Uterus (tissue), 2 donors: ENCODE data around the gene AFDN.

Experiments used
- CTCF ChIP-seq, 4 experiments: fragments of 200-600 bp in 2 of 4; fragments of 450-650 bp in 2 of 4; sonication (generic) in 2 of 4; IDR thresholded peaks; one replicate each; pipeline ENCODE4 v1.5.1; 2016 to 2019; ENCODE audit warnings: antibody characterized with exemption in 4 of 4, mild to moderate bottlenecking in 2 of 4, moderate library complexity in 1 of 4
- POLR2A ChIP-seq, 2 donors: fragments of 450-650 bp; IDR thresholded peaks; one replicate each; pipeline ENCODE4 v1.6.1; 2016; ENCODE audit warnings: antibody characterized with exemption in 2 of 2, mild to moderate bottlenecking in 1 of 2, moderate library complexity in 1 of 2

DNA sequence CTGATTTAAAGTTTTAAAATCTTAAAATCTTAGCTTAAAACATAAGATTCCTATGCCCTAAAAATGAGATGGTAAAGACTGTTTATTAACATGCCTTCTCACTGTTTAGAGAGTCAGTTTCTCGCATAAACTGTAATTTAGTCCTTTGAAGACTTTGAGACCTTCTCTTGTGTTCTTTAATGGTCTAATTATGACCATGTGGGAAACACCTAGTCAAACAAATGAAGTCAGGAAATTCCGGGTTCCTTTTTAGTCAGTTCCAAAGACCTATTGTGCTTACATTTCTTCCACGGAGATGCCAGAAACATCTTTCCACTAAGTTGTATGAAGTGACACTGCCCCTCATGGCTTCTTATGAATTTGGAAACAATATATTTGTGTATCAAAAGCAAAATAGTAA, 106.6 kb downstream of the AFDN start:
- no peak for TF ChIP-seq CTCF (IDR thresholded peaks at IDR 0.05)
- no peak for TF ChIP-seq POLR2A (IDR thresholded peaks at IDR 0.05)
